H1 (cell line): ENCODE data around the gene MAN1C1. TPM values are rescaled to one million over a fixed set of nuclear protein-coding genes. Genes with fewer than 3 reads are reported as not detected.

ENCODE experiments used
- CTCF ChIA-PET: fragments of 300-600 bp; sonication (Branson Sonifier 250); formaldehyde crosslinking; loops from one replicate; lab custom pipeline; 2021; ENCODE audit not compliant: partially characterized antibody; lab: Charles Lee
- POLR2A ChIA-PET: fragments of 300-600 bp; sonication (Branson Sonifier 250); formaldehyde crosslinking; loops from one replicate; lab custom pipeline; 2021; ENCODE audit warnings: inconsistent platforms; ENCODE audit not compliant: partially characterized antibody; lab: Charles Lee
- DNase-seq, 2 experiments: peaks; one replicate each; pipeline versions ENCODE4 v3.0.0 to v3.0.0-alpha.2; 2010 to 2022; ENCODE audit warnings: low spot score in 2 of 2, low read depth in 1 of 2, mixed read lengths in 1 of 2
- FAIRE-seq: peaks from 2 replicates; lab custom pipeline; 2011; peaks lifted over from hg19 to GRCh38; lab: Jason Lieb, UNC
- H2AFZ ChIP-seq: 2 replicates; pipeline ENCODE4 v1.8.1; 2012; ENCODE audit warnings: low read length, inconsistent platforms
- H2AK5ac ChIP-seq: 2 replicates; pipeline ENCODE4 v1.6.1; 2013; ENCODE audit warnings: low read depth, low read length
- H2BK120ac ChIP-seq: replicated peaks from 2 replicates; pipeline ENCODE3; 2013; ENCODE audit warnings: low read depth, low read length, inconsistent platforms
- H2BK12ac ChIP-seq: 2 replicates; pipeline ENCODE4 v1.6.1; 2013; ENCODE audit warnings: low read depth, low read length
- H2BK15ac ChIP-seq: 2 replicates; pipeline ENCODE4 v1.6.1; 2013; ENCODE audit warnings: low read length
- H2BK20ac ChIP-seq: 2 replicates; pipeline ENCODE4 v1.6.1; 2013; ENCODE audit warnings: low read length
- H2BK5ac ChIP-seq: 2 replicates; pipeline ENCODE4 v1.6.1; 2013; ENCODE audit warnings: low read depth, low read length
- H3K14ac ChIP-seq: 2 replicates; pipeline ENCODE4 v1.6.1; 2013; ENCODE audit warnings: inconsistent platforms; ENCODE audit not compliant: insufficient read length
- H3K18ac ChIP-seq: 2 replicates; pipeline ENCODE4 v1.6.1; 2013; ENCODE audit warnings: low read length; ENCODE audit errors: extremely low read depth
- H3K23ac ChIP-seq: 2 replicates; pipeline ENCODE4 v1.6.1; 2013; ENCODE audit warnings: inconsistent platforms; ENCODE audit not compliant: insufficient read length
- H3K23me2 ChIP-seq: 2 replicates; pipeline ENCODE4 v1.6.1; 2013; ENCODE audit warnings: low read depth, low read length
- H3K27ac ChIP-seq: 2 replicates; pipeline ENCODE4 v1.6.1; 2011; ENCODE audit warnings: low read depth, low read length, inconsistent platforms
- H3K27me3 ChIP-seq, 4 experiments: replicated peaks in 1 of 4; 1 replicate in 1 of 4; 2 replicates in 3 of 4; pipeline versions ENCODE4 v1.6.1 to v1.8.1; 2011 to 2013; ENCODE audit warnings: low read length in 3 of 4, mild to moderate bottlenecking in 3 of 4, inconsistent platforms in 2 of 4, mixed read lengths in 2 of 4, moderate library complexity in 1 of 4; ENCODE audit not compliant: control insufficient read depth in 3 of 4, insufficient read depth in 3 of 4; ENCODE audit errors: extremely low read depth in 1 of 4
- H3K36me3 ChIP-seq, 4 experiments: 2 replicates each; pipeline versions ENCODE4 v1.6.1 to v1.8.1; 2011 to 2013; ENCODE audit warnings: mild to moderate bottlenecking in 4 of 4, low read length in 3 of 4, moderate library complexity in 2 of 4, control low read depth in 1 of 4, inconsistent platforms in 1 of 4; ENCODE audit not compliant: insufficient read depth in 4 of 4, control insufficient read depth in 2 of 4
- H3K4ac ChIP-seq: replicated peaks from 2 replicates; pipeline ENCODE3; 2013; ENCODE audit warnings: low read length, low read depth, mixed read lengths, inconsistent platforms; ENCODE audit not compliant: insufficient read length
- H3K4me1 ChIP-seq, 4 experiments: replicated peaks in 1 of 4; 1 replicate in 1 of 4; 2 replicates in 3 of 4; pipeline versions ENCODE4 v1.6.1 to v1.8.1; 2011 to 2013; ENCODE audit warnings: low read length in 3 of 4, inconsistent platforms in 2 of 4, mixed read lengths in 1 of 4; ENCODE audit not compliant: insufficient read depth in 4 of 4, control insufficient read depth in 3 of 4
- H3K4me2 ChIP-seq, 2 experiments: 2 replicates each; pipeline versions ENCODE4 v1.6.1 to v1.8.1; 2011 to 2013; ENCODE audit warnings: low read depth in 2 of 2, low read length in 2 of 2, control low read depth in 1 of 2, inconsistent platforms in 1 of 2, mild to moderate bottlenecking in 1 of 2; ENCODE audit not compliant: insufficient read depth in 1 of 2
- H3K4me3 ChIP-seq, 4 experiments: fragments of 200-600, 300-600 bp in 1 of 4; sonication (generic), shearing (Covaris generic), sonication (Bioruptor Twin) in 1 of 4; 2 replicates each; pipeline versions ENCODE4 v1.5.1 to v1.8.1; 2011 to 2016; ENCODE audit warnings: low read length in 4 of 4, low read depth in 3 of 4, control low read depth in 2 of 4, inconsistent platforms in 2 of 4, mild to moderate bottlenecking in 2 of 4, mixed read lengths in 1 of 4, moderate library complexity in 1 of 4; ENCODE audit not compliant: insufficient read depth in 2 of 4; ENCODE audit errors: extremely low read depth in 1 of 4
- H3K56ac ChIP-seq: replicated peaks from 2 replicates; pipeline ENCODE3; 2013; ENCODE audit warnings: low read depth, mild to moderate bottlenecking, mixed read lengths, low read length, inconsistent platforms; ENCODE audit not compliant: insufficient read length
- H3K79me1 ChIP-seq: 2 replicates; pipeline ENCODE4 v1.6.1; 2013; ENCODE audit warnings: low read depth, low read length, control low read depth
- H3K79me2 ChIP-seq, 2 experiments: 2 replicates each; pipeline versions ENCODE4 v1.6.1 to v1.8.1; 2012 to 2013; ENCODE audit warnings: low read length in 2 of 2, mild to moderate bottlenecking in 2 of 2, inconsistent platforms in 1 of 2; ENCODE audit not compliant: insufficient read depth in 2 of 2, control insufficient read depth in 1 of 2
- H3K9ac ChIP-seq, 4 experiments: replicated peaks in 1 of 4; 1 replicate in 1 of 4; 2 replicates in 3 of 4; pipeline versions ENCODE4 v1.6.1 to v1.8.1; 2011 to 2013; ENCODE audit warnings: low read depth in 3 of 4, low read length in 3 of 4, control low read depth in 2 of 4, mild to moderate bottlenecking in 2 of 4, moderate library complexity in 2 of 4, inconsistent platforms in 1 of 4; ENCODE audit errors: extremely low read depth in 1 of 4
- H3K9me3 ChIP-seq, 2 experiments: 2 replicates each; pipeline versions ENCODE4 v1.6.1 to v1.8.1; 2012 to 2013; ENCODE audit warnings: mild to moderate bottlenecking in 2 of 2, moderate library complexity in 2 of 2, control low read depth in 1 of 2, inconsistent platforms in 1 of 2, low read depth in 1 of 2, low read length in 1 of 2, mixed read lengths in 1 of 2; ENCODE audit not compliant: insufficient read depth in 2 of 2
- H4K20me1 ChIP-seq, 2 experiments: replicated peaks in 1 of 2; 2 replicates each; pipeline versions ENCODE3 to v1.8.1; 2011 to 2013; ENCODE audit warnings: inconsistent platforms in 2 of 2, low read length in 2 of 2, mild to moderate bottlenecking in 1 of 2; ENCODE audit not compliant: insufficient read depth in 2 of 2, control insufficient read depth in 1 of 2
- H4K5ac ChIP-seq: 2 replicates; pipeline ENCODE4 v1.6.1; 2013; ENCODE audit warnings: low read length, low read depth, mixed read lengths, inconsistent platforms; ENCODE audit not compliant: insufficient read length
- H4K8ac ChIP-seq: 2 replicates; pipeline ENCODE4 v1.8.0; 2013; ENCODE audit warnings: mild to moderate bottlenecking, moderate library complexity, low read length, inconsistent platforms; ENCODE audit not compliant: insufficient read depth; ENCODE audit errors: extremely low read depth
- H4K91ac ChIP-seq: replicated peaks from 2 replicates; pipeline ENCODE3; 2013; ENCODE audit warnings: low read length, mixed read lengths, inconsistent platforms; ENCODE audit not compliant: insufficient read length
- CBX8 ChIP-seq: fragments of 300-800, 300-1000 bp; sonication (generic); IDR thresholded peaks from 2 replicates; pipeline ENCODE4 v1.7.1; 2016; ENCODE audit warnings: low read depth, low read length, borderline replicate concordance
- CTCF ChIP-seq, 3 experiments: IDR thresholded peaks; 1 replicate in 2 of 3; 2 replicates in 1 of 3; pipeline versions ENCODE4 v1.5.1 to v1.6.1; 2011; ENCODE audit warnings: low read length in 3 of 3, mild to moderate bottlenecking in 3 of 3, inconsistent platforms in 2 of 3, low read depth in 1 of 3, moderate library complexity in 1 of 3; ENCODE audit not compliant: insufficient read depth in 1 of 3; ENCODE audit errors: control extremely low read depth in 1 of 3
- PHF8 ChIP-seq: fragments of 200-600 bp; sonication (generic); conservative IDR thresholded peaks from 2 replicates; pipeline ENCODE4 v1.7.1; 2012; ENCODE audit warnings: low read depth, mild to moderate bottlenecking, inconsistent platforms, low read length, moderate library complexity
- POLR2AphosphoS5 ChIP-seq: IDR thresholded peaks from 2 replicates; pipeline ENCODE4 v1.6.1; 2011; ENCODE audit warnings: low read depth, low read length
- POU5F1 ChIP-seq: IDR thresholded peaks from 2 replicates; pipeline ENCODE4 v1.6.1; 2011; ENCODE audit warnings: low read depth, mild to moderate bottlenecking, low read length, moderate library complexity
- RNF2 ChIP-seq: fragments of 200-900, 300-1000 bp; sonication (generic); IDR thresholded peaks from 2 replicates; pipeline ENCODE4 v1.7.1; 2016; ENCODE audit warnings: borderline replicate concordance, low read depth, mild to moderate bottlenecking, antibody characterized with exemption, low read length; ENCODE audit not compliant: poor library complexity, severe bottlenecking; ENCODE audit errors: missing control alignments
- SP1 ChIP-seq: IDR thresholded peaks from 2 replicates; pipeline ENCODE4 v1.6.1; 2011; ENCODE audit warnings: low read depth, low read length
- YY1 ChIP-seq: IDR thresholded peaks from 2 replicates; pipeline ENCODE4 v1.6.1; 2011; ENCODE audit warnings: low read depth, mild to moderate bottlenecking, low read length
- WGBS, 2 experiments: shearing (Covaris generic) in 1 of 2; methylation state at CpG; one replicate each; pipeline versions ENCODE4 v1.1.6 to v1.1.7; 2013 to 2015; ENCODE audit warnings: low lambda C conversion rate in 2 of 2, mixed read lengths in 2 of 2, inconsistent platforms in 1 of 2, low coverage in 1 of 2, missing lambda C conversion rate in 1 of 2; ENCODE audit not compliant: insufficient replicate concordance in 2 of 2, insufficient coverage in 1 of 2, insufficient read length in 1 of 2; ENCODE audit errors: extremely low coverage in 1 of 2, missing lambda C conversion rate in 1 of 2; 5-methylcytosine and 5-hydroxymethylcytosine counted together
- polyA plus RNA-seq, 7 experiments: library from polyadenylated mRNA; depleted of rRNA in 3 of 7; stranded (reverse) in 5 of 7; unstranded in 2 of 7; fragments of >200 nt in 5 of 7; fragments of 200-250 nt in 2 of 7; gene quantifications; 1 replicate in 5 of 7; 2 replicates in 1 of 7; 4 replicates in 1 of 7; pipeline versions ENCODE4 v1.2.1 to v1.2.3, GENCODE V29; 2011 to 2013; ENCODE audit warnings: missing spikeins in 2 of 7, mixed read lengths in 2 of 7
- total RNA-seq: library from RNA; stranded (reverse); fragmentation: NEBNext Ultra II Directional; extraction: Animal tissue kit (Norgen Biotek cat#: 25700); gene quantifications from 2 replicates; pipeline ENCODE4 v1.2.1, GENCODE V29; 2021

MAN1C1 gene
- total and polyA plus RNA-seq, 2 of the 8 experiments (the other 6 are each of a cell fraction or from before 2014, with no cell fraction given), result 7.8 to 15.2 TPM

DNA sequence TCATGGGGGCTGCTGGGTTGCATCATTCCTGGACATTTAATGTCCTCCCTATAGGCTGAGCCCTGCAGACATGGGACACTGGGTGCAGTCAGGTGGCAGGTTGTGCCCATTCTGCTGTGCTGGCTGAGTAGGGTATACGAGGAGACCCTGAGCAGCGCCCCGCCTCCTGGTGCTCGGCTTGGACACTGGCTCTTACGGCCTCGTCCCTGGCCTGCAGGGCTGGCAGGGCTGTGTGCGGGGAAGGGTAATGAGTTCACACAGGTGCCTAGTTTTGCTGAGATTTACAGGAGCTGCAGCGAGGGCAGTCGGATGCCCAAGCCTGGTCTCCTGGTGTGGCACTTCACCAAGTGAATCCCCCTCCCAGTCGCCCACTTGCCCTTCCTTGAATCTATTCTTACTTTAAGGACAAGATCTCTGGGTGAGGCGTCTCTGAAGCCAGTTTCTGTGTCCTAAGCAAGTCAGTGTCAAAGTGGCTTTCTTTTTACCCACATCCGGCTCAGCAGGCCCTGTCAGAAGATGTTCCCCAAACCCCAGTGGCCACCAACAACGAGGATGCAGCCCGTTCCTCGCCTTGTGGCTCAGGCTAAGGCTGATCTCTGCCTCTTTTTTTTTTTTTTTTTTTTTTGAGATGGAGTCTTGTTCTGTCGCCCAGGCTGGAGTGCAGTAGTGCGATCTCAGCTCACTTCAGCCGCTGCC is 73.2 kb downstream of the MAN1C1 start:
- 90% methylated on average over 15 of the region's 18 CpGs; no CpG with 5 or more reads in 1 of the 2 experiments for WGBS, 2 experiments
- Histone ChIP-seq H2BK5ac (no peak overlapping the region), H2BK15ac (0 out of 2 replicates have a peak overlapping the region, but pooled peaks have one; percentile 76), H3K79me1 (no peaks in the 10 kb centered on the region), H2AFZ (no peak overlapping the region), H3K14ac (no peak overlapping the region), H3K9ac (no peak overlapping the region), H4K91ac (no peak overlapping the region), H3K27ac (no peak overlapping the region), H3K79me2 (no peaks in the 10 kb centered on the region), H4K20me1 (no peaks in the 10 kb centered on the region), H2BK12ac (no peak overlapping the region), H3K9me3 (no peaks in the 10 kb centered on the region), H4K8ac (no peak overlapping the region), H3K56ac (no peak overlapping the region), H3K23ac (no peak overlapping the region), H3K4me2 (no peak overlapping the region), H3K4me1 (no peaks in the 10 kb centered on the region; a peak in 1 of 7 replicates), H3K4ac (no peak overlapping the region), H4K5ac (no peak overlapping the region), H3K23me2 (no peaks in the 10 kb centered on the region), H3K18ac (no peak overlapping the region), H2AK5ac (no peak overlapping the region), H2BK20ac (no peak overlapping the region), H3K4me3 (no peak overlapping the region), H3K27me3 (no peaks in the 10 kb centered on the region; a peak in 1 of 7 replicates), H2BK120ac (no peak overlapping the region), H3K36me3 (no peaks in the 10 kb centered on the region)
- ChIA-PET POLR2A (interaction anchor here (1.1 to 1.6 kb wide), 2 partner anchors 8 to 25 kb away, joined by 3 to 4 read pairs; no protein-coding TSS in a partner anchor), CTCF (interaction anchor here (0.8 to 4.2 kb wide), 10 partner anchors 8 to 68 kb away, joined by 3 to 53 read pairs (median 4); no protein-coding TSS in a partner anchor)
- TF ChIP-seq POU5F1 (no peak), RNF2 (no peak), POLR2AphosphoS5 (no peak), CBX8 (no peak), CTCF (IDR thresholded peaks at IDR 0.05; ENCODE audit: control extremely low read depth in 1 of 3, insufficient read depth in 1 of 3, low read depth in 1 of 3, low read length in 3 of 3) (no peak), SP1 (no peak), YY1 (no peak), PHF8 (no peak)
- FAIRE-seq (no peak), DNase-seq (no peak)
